CD4-positive, alpha-beta T cell treated with Interleukin-17A for 4 hours (primary cell): Measurements from ENCODE around the gene PIAS1.
A peak's percentile ranks its signal among the peaks of the same experiment; 100 is the strongest.
"Not testable (repeated sequence)": the region's sequence is repeated elsewhere in the genome, so short reads cannot be mapped to it uniquely, and the experiment has no call there.

Experiments
- DNase-seq: peaks from one replicate; pipeline ENCODE4 v3.0.0-alpha.2; 2020; ENCODE audit warnings: mixed read lengths

PIAS1 gene

DNA sequence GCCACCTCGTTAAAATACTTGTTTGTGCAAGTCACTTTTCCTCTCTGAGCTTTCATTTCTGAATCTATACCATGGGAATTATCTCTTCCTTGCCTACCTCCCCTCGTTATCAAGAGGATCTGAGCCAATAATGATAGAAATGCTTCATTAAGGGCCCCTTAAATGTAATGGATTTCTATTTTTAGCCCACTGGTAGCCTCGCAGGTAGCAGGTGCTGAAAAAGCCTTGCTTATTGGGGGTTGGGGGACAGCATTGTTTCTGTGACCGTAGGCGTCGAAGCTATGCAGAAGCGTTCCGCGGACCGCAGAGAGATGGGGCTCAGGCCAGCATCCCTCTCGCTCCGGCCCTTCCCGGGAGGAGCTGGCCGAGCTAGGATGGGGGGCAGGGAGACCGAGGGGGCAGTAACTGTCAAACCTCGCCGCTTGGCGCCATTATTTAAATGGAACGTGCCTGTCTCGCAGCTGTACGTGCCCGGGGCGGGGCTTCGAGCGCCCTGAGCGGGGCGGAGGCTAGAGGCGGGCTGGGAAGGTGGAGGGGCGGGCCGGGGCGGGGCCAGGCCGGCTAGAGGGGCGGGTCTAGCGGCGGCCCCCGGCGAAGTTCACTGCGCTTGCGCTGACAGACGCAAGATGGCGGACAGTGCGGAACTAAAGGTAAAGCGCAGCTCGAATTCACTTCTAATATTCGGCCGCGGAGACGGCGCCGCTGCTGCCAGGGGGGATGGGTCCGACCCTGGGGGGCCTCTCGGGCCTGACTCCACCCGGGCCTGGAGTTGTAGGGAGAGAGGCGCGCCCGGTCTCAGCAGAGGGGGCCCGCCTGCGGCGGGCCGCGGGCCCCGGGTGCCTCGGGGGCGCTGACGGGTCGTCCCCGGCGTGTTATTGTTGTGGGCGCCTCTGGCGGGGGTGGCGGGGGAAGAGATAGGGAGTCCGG is at the start of gene PIAS1:
TSS of gene PIAS1 (plus strand) at position 615 of the 927 bp plus-strand sequence. CDS start at position 627, 12 bp downstream.
- peak; percentile 98 for DNase-seq

DNA sequence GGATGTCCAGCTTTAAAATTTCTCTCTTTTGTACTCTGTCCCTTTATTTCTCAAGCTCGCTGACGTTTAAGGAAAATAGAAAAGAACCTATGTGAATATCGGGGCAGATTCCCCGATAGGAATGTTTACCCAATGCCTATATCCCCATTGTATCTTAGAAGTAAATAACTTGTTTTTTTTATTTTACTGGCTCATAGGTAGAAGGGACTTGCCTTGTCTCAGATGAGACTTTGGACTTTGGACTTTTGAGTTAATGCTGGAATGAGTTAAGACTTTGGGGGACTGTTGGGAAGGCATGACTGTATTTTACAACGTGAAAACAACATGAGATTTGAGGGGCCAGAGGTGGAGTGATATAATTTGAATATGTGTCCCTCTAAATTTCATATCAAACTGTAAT is 46.5 kb upstream of the PIAS1 start:
- not testable (repeated sequence) for DNase-seq

- no peak for DNase-seq
These were observed 43.6 kb upstream of the PIAS1 start for GRCh38 chr15:68010361-68011153.

DNA sequence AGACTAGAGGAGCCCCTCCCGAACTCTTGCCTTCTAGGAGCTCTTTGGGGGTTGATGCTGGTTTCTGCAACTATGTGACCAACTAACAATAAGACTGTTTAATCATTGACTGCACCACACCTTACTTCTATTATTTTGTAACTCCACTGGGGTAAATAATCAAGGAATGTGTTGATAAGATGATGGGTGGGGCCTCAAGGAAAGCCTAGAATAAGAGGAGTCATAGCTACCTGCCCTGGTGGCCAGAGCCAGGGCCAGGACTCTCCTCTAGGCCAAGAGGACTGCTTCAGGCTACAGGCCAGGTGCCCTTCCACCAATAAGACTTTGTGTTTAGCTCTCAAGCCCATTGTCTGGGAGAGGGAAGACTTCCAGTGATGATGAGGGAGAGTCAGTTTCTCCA is 41.2 kb upstream of the PIAS1 start:
- DNase-seq: no peak

GRCh38 chr15:68014219-68014618 is 39.9 kb upstream of the PIAS1 start:
- no peak for DNase-seq

DNA sequence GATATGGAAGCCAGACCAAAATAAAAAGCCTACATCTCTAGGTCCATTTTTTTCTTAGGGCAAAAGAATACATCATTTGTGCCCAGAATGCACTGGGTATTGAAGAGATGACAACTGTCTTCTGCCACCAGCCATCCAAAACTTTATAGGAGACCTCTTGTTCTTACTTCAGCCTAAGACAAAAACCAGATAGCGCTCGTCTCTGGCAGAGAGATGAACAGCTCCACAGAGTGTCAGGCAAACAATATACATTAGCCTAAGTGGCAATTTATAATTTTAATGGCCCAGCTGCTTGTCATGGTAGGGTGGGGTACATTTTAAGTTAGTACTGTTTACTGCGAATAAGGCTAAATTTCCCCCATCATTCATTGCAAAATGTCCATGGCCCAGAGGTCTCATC is 38.9 kb upstream of the PIAS1 start:
- DNase-seq: no peak

DNA sequence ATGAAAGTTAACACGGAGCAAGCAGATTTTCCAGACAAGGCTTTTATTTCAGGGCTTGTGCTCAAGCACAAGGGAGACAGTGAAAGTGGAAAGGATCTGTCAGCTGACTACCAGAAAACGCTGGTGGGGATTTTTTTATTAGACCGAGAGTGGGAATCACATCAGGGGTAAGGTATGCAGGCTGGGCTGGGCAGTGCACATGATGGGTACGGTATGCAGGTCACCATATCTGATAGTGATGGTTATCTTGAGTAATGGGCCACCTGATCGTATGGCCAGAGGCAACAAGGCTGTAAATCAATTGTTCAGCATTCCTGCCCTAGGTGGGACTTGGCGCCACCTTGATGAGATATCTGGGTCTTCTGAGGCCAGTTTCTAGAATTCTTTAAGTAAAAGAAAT is 36.9 kb upstream of the PIAS1 start:
- no peak for DNase-seq

GRCh38 chr15:68018797-68019444 is 35.2 kb upstream of the PIAS1 start:
- no peak for DNase-seq

GRCh38 chr15:68019814-68020525 is 34.1 kb upstream of the PIAS1 start:
- no peak for DNase-seq

DNA sequence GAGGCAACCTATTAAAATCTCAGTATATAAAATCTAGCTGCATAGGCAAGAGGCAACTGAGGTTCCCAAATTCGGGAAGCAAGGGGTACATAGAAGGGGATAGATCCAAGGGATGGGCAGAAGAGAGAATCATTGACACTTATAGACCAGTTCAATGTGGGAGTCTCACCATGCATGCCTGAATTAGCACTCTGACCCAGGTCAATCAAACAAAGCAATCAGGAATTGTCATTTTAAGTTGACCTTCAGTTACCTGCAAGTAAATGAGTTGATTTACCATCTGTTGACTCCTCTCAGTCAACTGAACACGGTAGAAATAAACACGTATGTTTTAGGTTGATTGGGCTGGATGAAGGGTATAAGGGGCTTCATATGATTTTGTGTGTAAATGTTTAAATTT is 33.4 kb upstream of the PIAS1 start:
- DNase-seq: no peak

GRCh38 chr15:68022061-68022460 is 32.1 kb upstream of the PIAS1 start:
- no peak for DNase-seq

DNA sequence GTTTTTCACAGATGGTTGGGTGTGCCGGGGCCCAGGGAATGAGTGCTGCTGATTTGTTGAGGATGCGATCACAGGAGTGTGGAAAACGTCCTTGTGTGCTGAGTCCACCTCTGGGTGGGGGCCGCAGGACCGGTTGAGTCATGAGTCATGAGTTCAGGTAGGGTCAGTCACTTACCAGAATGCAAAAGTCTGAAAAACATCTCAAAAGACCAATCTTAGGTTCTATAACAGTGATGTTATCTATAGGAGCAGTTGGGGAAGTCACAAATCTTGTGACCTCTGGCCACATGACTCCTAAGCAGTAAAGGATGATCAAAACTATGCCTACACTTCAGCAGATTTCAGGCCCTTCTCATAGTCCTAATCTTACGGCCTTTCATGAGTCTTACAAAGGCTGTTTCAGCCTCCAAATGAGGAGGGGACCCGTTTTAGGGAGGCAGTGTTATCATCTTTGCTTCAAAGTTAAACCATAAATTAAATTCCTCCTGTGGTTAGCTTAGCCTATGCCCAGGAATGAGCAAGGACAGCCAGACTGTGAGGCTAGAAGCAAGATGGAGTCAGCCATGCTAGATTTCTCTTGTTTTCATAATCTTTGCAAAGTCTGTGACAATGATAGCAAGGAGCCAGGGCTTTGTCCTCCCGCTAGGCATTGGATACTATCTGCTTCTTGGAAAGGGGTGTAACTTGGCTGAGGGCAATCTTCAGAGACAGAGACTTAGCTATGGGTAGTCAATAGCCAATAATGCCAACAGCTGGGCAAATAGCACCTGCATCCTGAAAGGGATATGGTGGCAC is 30.6 kb upstream of the PIAS1 start:
- no peak for DNase-seq

DNA sequence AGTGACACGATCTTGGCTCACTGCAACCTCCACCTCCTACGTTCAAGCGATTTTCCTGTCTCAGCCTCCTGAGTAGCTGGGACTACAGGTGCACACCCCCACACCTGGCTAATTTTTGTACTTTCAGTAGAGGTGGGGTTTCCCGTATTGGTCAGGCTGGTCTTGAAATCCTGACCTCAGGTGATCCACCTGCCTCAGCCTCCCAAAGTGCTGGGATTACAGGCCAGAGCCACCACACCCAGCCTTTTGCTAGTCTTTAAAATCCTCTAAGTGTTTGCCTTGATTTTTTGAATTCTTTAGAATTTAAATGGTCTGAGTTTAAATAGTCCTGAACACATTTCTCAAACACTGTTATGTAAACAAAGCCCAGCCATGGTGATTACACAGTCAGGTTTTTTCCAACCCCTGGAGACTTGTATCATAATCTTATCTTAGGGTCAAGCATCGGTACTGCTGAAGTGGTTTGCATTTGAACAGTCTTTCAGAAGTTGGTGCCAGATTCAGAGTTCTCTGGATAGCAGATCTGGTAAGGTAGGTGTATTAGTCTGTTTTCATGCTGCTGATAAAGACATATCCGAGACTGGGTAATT is 28.2 kb upstream of the PIAS1 start:
- DNase-seq: no peak

- no peak for DNase-seq
These were observed 26.7 kb upstream of the PIAS1 start for GRCh38 chr15:68027388-68027787.

DNA sequence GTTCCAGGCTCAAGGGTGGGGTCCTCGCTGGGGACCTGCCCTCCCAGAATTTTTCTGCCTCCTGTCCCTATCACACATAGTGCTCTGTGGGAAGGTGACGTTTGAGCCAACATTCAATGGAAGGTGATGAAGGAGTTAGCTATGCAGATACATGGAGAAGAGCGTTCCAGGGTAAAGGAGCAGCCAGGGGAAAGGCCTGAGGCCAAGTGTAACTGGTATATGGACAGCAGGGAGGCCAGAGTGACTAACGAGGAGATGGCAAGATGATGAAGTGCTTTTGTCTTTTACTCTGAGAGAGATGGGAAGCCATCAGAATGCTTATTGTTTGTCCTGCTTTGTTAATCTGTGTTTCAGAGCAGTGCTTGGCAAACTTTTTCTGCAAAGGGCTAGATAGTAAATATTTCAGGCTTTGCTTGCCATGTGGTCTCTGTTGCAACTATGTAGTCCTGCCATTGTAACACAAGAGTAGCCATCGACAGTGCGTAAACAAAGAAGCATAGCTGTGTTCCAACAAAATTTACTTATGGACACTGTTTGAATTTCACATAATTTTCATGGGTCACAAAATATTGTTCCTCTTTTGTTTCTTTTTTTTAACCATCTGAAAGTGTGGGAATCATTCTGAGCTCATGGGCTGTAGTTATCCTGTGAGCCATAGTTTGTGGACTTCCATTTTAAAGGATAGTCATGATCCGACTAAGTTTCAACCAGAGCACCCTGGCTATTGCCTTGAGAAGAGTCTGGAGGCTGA is 25.8 kb upstream of the PIAS1 start:
- no peak for DNase-seq

DNA sequence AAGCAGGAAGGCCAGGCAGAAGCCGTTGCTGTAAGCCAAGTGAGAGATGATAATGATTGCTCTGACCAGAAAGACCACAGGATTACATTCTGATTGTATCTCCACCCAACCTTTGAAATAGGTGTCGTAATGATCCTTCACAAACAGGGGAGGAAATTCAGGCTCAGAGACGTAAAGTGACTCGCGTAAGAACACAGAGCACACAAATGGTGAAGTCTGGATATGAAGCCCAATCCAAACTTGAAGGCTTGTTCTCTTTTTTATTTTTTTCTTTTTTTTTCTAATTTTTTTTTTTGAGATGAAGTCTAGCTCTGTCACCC is 25.3 kb upstream of the PIAS1 start:
- no peak for DNase-seq

- DNase-seq: no peak
These were observed 24.2 kb upstream of the PIAS1 start for GRCh38 chr15:68029959-68030358.

GRCh38 chr15:68031404-68031803 is 22.7 kb upstream of the PIAS1 start:
- no peak for DNase-seq

DNA sequence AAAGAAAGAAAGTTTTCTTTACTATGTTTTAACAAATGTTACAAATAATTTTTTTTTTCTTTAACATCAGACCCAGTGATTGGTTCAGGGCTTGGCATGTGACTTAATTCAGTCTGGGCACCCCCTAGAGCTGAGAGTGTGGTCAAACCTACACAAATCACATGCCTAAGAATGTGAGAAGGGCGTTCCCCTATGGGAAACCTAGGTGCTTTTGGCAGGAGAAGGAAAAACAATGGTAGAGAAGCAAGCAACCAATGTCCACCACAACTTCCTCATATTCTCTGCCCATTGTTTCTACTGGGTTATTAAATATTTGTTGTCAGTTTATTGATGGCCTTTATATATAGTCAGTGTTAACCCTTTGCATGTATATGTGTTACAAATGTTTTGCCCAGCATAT is 21.4 kb upstream of the PIAS1 start:
- no peak for DNase-seq

GRCh38 chr15:68034081-68034480 is 20.0 kb upstream of the PIAS1 start:
- no peak for DNase-seq

GRCh38 chr15:68034719-68035293 is 19.3 kb upstream of the PIAS1 start:
- no peak for DNase-seq
